Neural cell (in vitro differentiated cells): ENCODE results near the gene ALK. TPM values are rescaled to one million over a fixed set of nuclear protein-coding genes. Genes with fewer than 3 reads are reported as not detected.

ENCODE experiments used
- H2AFZ ChIP-seq: fragments of 200-600, 300-800 bp; sonication (generic), shearing (Covaris generic); 2 replicates; pipeline ENCODE4 v1.6.0; 2014; ENCODE audit warnings: low read depth, mild to moderate bottlenecking, antibody characterized with exemption, low read length, moderate library complexity
- H3F3A ChIP-seq: fragments of 200-600 bp; shearing (Covaris generic); 2 replicates; pipeline ENCODE4 v1.6.1; 2016; ENCODE audit warnings: mild to moderate bottlenecking, moderate library complexity, mixed read lengths, antibody characterized with exemption, low read length; ENCODE audit not compliant: insufficient read depth, poor library complexity, severe bottlenecking
- H3K27ac ChIP-seq: fragments of 200-600, 300-800 bp; sonication (generic), shearing (Covaris generic); 2 replicates; pipeline ENCODE4 v1.5.1; 2014; ENCODE audit warnings: mild to moderate bottlenecking, low read length, moderate library complexity
- H3K27me3 ChIP-seq: fragments of 300-800, 200-600 bp; sonication (generic), shearing (Covaris generic); 2 replicates; pipeline ENCODE4 v1.6.0; 2014; ENCODE audit warnings: mild to moderate bottlenecking, low read depth, low read length, moderate library complexity; ENCODE audit not compliant: insufficient read depth
- H3K36me3 ChIP-seq: fragments of 300-800, 200-600 bp; sonication (generic), shearing (Covaris generic); 2 replicates; pipeline ENCODE4 v1.5.1; 2014; ENCODE audit warnings: mild to moderate bottlenecking, antibody characterized with exemption, low read length, moderate library complexity; ENCODE audit not compliant: insufficient read depth
- H3K4me2 ChIP-seq: fragments of 300-800, 200-600 bp; sonication (generic), shearing (Covaris generic); 2 replicates; pipeline ENCODE4 v1.6.0; 2014; ENCODE audit warnings: mild to moderate bottlenecking, low read length
- H3K4me3 ChIP-seq: fragments of 300-800, 200-600 bp; sonication (generic), shearing (Covaris generic); 2 replicates; pipeline ENCODE4 v1.5.1; 2014; ENCODE audit warnings: mild to moderate bottlenecking, low read length, moderate library complexity
- H3K79me2 ChIP-seq: fragments of 200-600 bp; shearing (Covaris generic); replicated peaks from 2 replicates; pipeline ENCODE4 v1.6.0; 2014; ENCODE audit warnings: mild to moderate bottlenecking, low read length, moderate library complexity; ENCODE audit not compliant: insufficient read depth
- H3K9ac ChIP-seq: fragments of 300-800, 200-600 bp; sonication (generic), shearing (Covaris generic); 2 replicates; pipeline ENCODE4 v1.6.1; 2016; ENCODE audit warnings: mild to moderate bottlenecking, low read length, mixed read lengths
- H3K9me2 ChIP-seq: fragments of 200-600 bp; shearing (Covaris generic); 2 replicates; pipeline ENCODE4 v1.6.1; 2016; ENCODE audit warnings: mild to moderate bottlenecking, low read length, mixed read lengths; ENCODE audit not compliant: insufficient read depth
- H3K9me3 ChIP-seq: fragments of 200-600, 300-800 bp; sonication (generic), shearing (Covaris generic); 2 replicates; pipeline ENCODE4 v1.6.1; 2016; ENCODE audit warnings: mild to moderate bottlenecking, mixed run types, low read length, moderate library complexity, mixed read lengths
- H4K20me1 ChIP-seq: fragments of 200-600 bp; shearing (Covaris generic); 2 replicates; pipeline ENCODE4 v1.6.1; 2016; ENCODE audit warnings: mild to moderate bottlenecking, mixed run types; ENCODE audit not compliant: insufficient read depth
- EP300 ChIP-seq: fragments of 450-650 bp; conservative IDR thresholded peaks from 2 replicates; pipeline ENCODE4 v1.6.1; 2014; ENCODE audit warnings: antibody characterized with exemption, mild to moderate bottlenecking, moderate library complexity; ENCODE audit not compliant: poor library complexity, severe bottlenecking
- EZH2 ChIP-seq: fragments of 200-600, 300-800 bp; shearing (Covaris generic), sonication (generic); IDR thresholded peaks from 2 replicates; pipeline ENCODE4 v1.6.1; 2014; ENCODE audit warnings: antibody characterized with exemption, low read length, borderline replicate concordance, mild to moderate bottlenecking; ENCODE audit not compliant: insufficient read depth, poor library complexity, severe bottlenecking
- MXI1 ChIP-seq: fragments of 450-650 bp; conservative IDR thresholded peaks from 2 replicates; pipeline ENCODE4 v1.6.1; 2014; ENCODE audit warnings: antibody characterized with exemption, mild to moderate bottlenecking; ENCODE audit not compliant: poor library complexity, severe bottlenecking
- POLR2AphosphoS5 ChIP-seq: IDR thresholded peaks from 2 replicates; pipeline ENCODE4 v1.6.1; 2012
- RAD21 ChIP-seq: fragments of 450-650 bp; conservative IDR thresholded peaks from 2 replicates; pipeline ENCODE4 v1.6.1; 2014; ENCODE audit warnings: antibody characterized with exemption, mild to moderate bottlenecking, moderate library complexity
- SMC3 ChIP-seq: fragments of 450-650 bp; conservative IDR thresholded peaks from 2 replicates; pipeline ENCODE4 v1.6.1; 2014; ENCODE audit warnings: antibody characterized with exemption, mild to moderate bottlenecking, moderate library complexity; ENCODE audit not compliant: poor library complexity
- TAF1 ChIP-seq: IDR thresholded peaks from 2 replicates; pipeline ENCODE4 v1.6.1; 2012; ENCODE audit warnings: low read depth
- polyA plus RNA-seq: library from polyadenylated mRNA; depleted of rRNA; stranded (reverse); fragments of >200 nt; gene quantifications from 2 replicates; pipeline ENCODE4 v1.2.3, GENCODE V29; 2014
- TF ChIP-seq, protein P1 (sequence below): IDR thresholded peaks from 2 replicates; pipeline ENCODE4 v1.6.1; 2012; ENCODE audit warnings: borderline replicate concordance
- TF ChIP-seq, protein P2 (sequence below): fragments of 450-650 bp; IDR thresholded peaks from 2 replicates; pipeline ENCODE4 v1.5.1; 2014; ENCODE audit warnings: antibody characterized with exemption, mild to moderate bottlenecking, moderate library complexity; ENCODE audit not compliant: poor library complexity, severe bottlenecking

Gene ALK
- polyA plus RNA-seq, 1 donor from 2014 or later: 7.1 TPM

DNA sequence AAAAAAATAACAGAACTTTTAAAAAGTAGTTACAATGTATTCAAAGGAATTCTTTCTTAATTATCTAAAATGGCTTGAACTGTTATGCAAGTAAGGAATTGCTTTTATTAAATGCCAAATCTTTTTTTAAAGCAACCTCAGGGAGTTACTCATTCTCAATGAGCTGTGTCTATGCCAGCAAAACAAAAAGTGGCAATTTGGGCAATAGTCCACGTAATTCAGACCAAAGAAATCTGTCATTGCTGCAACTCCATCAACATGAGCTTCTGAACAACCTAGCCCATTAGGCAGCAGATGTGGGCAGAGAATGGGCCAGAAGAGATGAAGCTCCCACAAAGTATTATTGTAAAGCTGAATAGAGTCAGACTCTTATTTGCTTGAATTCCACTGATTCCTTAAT, 118.4 kb downstream of the ALK start:
- Histone ChIP-seq H2AFZ (no peak overlapping the region), H3K9ac (no peak overlapping the region), H3K4me3 (no peak overlapping the region), H3K27me3 (no peaks in the 10 kb centered on the region), H3K9me2 (no peaks in the 10 kb centered on the region), H3K4me2 (no peak overlapping the region), H3K9me3 (no peaks in the 10 kb centered on the region), H3K36me3 (no peaks in the 10 kb centered on the region), H3F3A (no peaks in the 10 kb centered on the region), H3K27ac (no peak overlapping the region), H3K79me2 (no peaks in the 10 kb centered on the region), H4K20me1 (no peaks in the 10 kb centered on the region)
- TF ChIP-seq POLR2AphosphoS5 (no peak), EZH2 (no peak), TAF1 (no peak), MXI1 (no peak), SMC3 (no peak), RAD21 (no peak), EP300 (no peak)
- TF ChIP-seq, protein P1, sequence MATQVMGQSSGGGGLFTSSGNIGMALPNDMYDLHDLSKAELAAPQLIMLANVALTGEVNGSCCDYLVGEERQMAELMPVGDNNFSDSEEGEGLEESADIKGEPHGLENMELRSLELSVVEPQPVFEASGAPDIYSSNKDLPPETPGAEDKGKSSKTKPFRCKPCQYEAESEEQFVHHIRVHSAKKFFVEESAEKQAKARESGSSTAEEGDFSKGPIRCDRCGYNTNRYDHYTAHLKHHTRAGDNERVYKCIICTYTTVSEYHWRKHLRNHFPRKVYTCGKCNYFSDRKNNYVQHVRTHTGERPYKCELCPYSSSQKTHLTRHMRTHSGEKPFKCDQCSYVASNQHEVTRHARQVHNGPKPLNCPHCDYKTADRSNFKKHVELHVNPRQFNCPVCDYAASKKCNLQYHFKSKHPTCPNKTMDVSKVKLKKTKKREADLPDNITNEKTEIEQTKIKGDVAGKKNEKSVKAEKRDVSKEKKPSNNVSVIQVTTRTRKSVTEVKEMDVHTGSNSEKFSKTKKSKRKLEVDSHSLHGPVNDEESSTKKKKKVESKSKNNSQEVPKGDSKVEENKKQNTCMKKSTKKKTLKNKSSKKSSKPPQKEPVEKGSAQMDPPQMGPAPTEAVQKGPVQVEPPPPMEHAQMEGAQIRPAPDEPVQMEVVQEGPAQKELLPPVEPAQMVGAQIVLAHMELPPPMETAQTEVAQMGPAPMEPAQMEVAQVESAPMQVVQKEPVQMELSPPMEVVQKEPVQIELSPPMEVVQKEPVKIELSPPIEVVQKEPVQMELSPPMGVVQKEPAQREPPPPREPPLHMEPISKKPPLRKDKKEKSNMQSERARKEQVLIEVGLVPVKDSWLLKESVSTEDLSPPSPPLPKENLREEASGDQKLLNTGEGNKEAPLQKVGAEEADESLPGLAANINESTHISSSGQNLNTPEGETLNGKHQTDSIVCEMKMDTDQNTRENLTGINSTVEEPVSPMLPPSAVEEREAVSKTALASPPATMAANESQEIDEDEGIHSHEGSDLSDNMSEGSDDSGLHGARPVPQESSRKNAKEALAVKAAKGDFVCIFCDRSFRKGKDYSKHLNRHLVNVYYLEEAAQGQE: no peak
- TF ChIP-seq, protein P2, sequence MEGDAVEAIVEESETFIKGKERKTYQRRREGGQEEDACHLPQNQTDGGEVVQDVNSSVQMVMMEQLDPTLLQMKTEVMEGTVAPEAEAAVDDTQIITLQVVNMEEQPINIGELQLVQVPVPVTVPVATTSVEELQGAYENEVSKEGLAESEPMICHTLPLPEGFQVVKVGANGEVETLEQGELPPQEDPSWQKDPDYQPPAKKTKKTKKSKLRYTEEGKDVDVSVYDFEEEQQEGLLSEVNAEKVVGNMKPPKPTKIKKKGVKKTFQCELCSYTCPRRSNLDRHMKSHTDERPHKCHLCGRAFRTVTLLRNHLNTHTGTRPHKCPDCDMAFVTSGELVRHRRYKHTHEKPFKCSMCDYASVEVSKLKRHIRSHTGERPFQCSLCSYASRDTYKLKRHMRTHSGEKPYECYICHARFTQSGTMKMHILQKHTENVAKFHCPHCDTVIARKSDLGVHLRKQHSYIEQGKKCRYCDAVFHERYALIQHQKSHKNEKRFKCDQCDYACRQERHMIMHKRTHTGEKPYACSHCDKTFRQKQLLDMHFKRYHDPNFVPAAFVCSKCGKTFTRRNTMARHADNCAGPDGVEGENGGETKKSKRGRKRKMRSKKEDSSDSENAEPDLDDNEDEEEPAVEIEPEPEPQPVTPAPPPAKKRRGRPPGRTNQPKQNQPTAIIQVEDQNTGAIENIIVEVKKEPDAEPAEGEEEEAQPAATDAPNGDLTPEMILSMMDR: no peak

DNA sequence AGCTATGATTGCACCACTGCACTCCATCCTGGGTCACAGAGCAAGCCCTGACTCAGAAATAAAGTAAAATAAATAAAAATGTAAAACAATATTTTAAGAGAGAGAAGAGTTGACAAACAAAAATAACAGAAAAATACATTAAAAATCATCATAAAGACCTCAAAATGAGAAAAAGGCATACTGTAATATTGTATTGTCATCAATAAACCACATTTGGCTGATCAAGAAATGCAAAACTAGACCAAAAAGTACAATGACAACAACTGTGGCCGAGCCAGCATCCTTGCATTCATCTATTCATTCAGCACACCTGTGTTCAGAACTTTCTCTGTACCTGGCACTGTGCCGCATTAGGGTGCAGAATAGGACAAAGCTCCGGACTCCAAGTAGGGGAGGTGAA, 121.8 kb downstream of the ALK start:
- Histone ChIP-seq H3K27ac (no peak overlapping the region), H3K9me2 (no peaks in the 10 kb centered on the region), H3F3A (no peaks in the 10 kb centered on the region), H4K20me1 (no peaks in the 10 kb centered on the region), H3K9me3 (no peaks in the 10 kb centered on the region), H3K36me3 (no peaks in the 10 kb centered on the region), H3K4me3 (no peak overlapping the region), H3K79me2 (no peaks in the 10 kb centered on the region), H3K9ac (no peak overlapping the region), H2AFZ (no peak overlapping the region), H3K27me3 (no peaks in the 10 kb centered on the region), H3K4me2 (no peak overlapping the region)
- TF ChIP-seq, protein P2: no peak
- TF ChIP-seq EZH2 (no peak), POLR2AphosphoS5 (no peak), TAF1 (no peak), SMC3 (no peak), MXI1 (no peak), EP300 (no peak), RAD21 (no peak)
- TF ChIP-seq, protein P1: no peak
